Right cardiac atrium (tissue), 5 donors: ENCODE data around the gene MSGN1. TPM values are rescaled to one million over a fixed set of nuclear protein-coding genes. Genes with fewer than 3 reads are reported as not detected.

Source experiments
- ATAC-seq, 2 donors: fragments of 200-7000 bp; cut with Tn5 transposase; one replicate each; pipeline versions ENCODE4 v1.8.0 to v1.9.1; 2020; ENCODE audit warnings: moderate library complexity in 2 of 2, mild to moderate bottlenecking in 1 of 2
- DNase-seq, 3 donors: peaks; one replicate each; pipeline ENCODE4 v3.0.0-alpha.2; 2020
- H3K27ac ChIP-seq: one replicate; pipeline ENCODE4 v1.5.1; 2013; ENCODE audit warnings: mild to moderate bottlenecking, low read length, control low read depth, moderate library complexity
- H3K27me3 ChIP-seq: one replicate; pipeline ENCODE4 v1.6.1; 2013; ENCODE audit not compliant: control insufficient read depth, insufficient read depth
- H3K4me1 ChIP-seq: one replicate; pipeline ENCODE4 v1.6.1; 2013; ENCODE audit warnings: low read length; ENCODE audit not compliant: control insufficient read depth, insufficient read depth
- H3K4me3 ChIP-seq: one replicate; pipeline ENCODE4 v1.5.1; 2013; ENCODE audit warnings: low read length, control low read depth
- H3K9me3 ChIP-seq: one replicate; pipeline ENCODE4 v1.6.1; 2013; ENCODE audit warnings: low read length; ENCODE audit not compliant: control insufficient read depth
- WGBS: extraction: QIAGEN DNeasy Blood & Tissue Kit; methylation state at CpG from one replicate; pipeline ENCODE4 v1.1.7; 2013; 5-methylcytosine and 5-hydroxymethylcytosine counted together
- intact Hi-C, 4 donors: fragments of 100-400 bp; cut with DNase I; formaldehyde crosslinking; loops; one replicate each; pipeline versions ENCODE4 v1.11.0 to v1.14.0; 2022 to 2023
- polyA plus RNA-seq: library from polyadenylated mRNA; stranded (reverse); fragments of 200-250 nt; gene quantifications from one replicate; pipeline ENCODE4 v1.2.3, GENCODE V29; 2013
- total RNA-seq, 4 donors: library from RNA; stranded (reverse); fragmentation: NEBNext Ultra II Directional; extraction: Animal tissue kit (Norgen Biotek cat#: 25700); gene quantifications; one replicate each; pipeline ENCODE4 v1.2.1, GENCODE V29; 2021
- donor health status: healthy with polysubstance abuse.
- donor health status: DM: no; HTN: yes; CAD: no.
- donor health status: DM: no; HTN: no; CAD: no.
- donor health status: DM: no; HTN: yes; CAD: no; lungs with severe emphysema.
- donor health status: DM: yes; HTN: yes; CAD: no.

Gene MSGN1
- total and polyA plus RNA-seq, 5 donors, result not detected

GRCh38 chr2:17850151-17850550 is 33.9 kb downstream of the MSGN1 start:
- H3K4me3 ChIP-seq, result no peak overlapping the region
- no peak for ATAC-seq
- intact Hi-C loops, result loop anchor here (5.0 to 10.0 kb wide), 4 partner anchors 297 to 527 kb away; no protein-coding TSS in a partner anchor
- whole genome bisulfite sequencing, result 89% methylated on average over 4 of the region's 4 CpGs
- H3K9me3 ChIP-seq, result no peaks in the 10 kb centered on the region
- no peaks in the 10 kb centered on the region for H3K4me1 ChIP-seq
- no peaks in the 10 kb centered on the region for H3K27me3 ChIP-seq
- H3K27ac ChIP-seq, result no peak overlapping the region
- DNase-seq, result no peak

GRCh38 chr2:17851731-17852585 is 35.7 kb downstream of the MSGN1 start:
- H3K9me3 ChIP-seq, result no peaks in the 10 kb centered on the region
- intact Hi-C loops, result loop anchor here (5.0 to 10.0 kb wide), 4 partner anchors 295 to 525 kb away; no protein-coding TSS in a partner anchor
- peak; percentile 71 to 73 for ATAC-seq
- H3K27ac ChIP-seq, result no peak overlapping the region
- DNase-seq, result peak; percentile 36 to 64 (median 53)
- H3K4me3 ChIP-seq, result no peak overlapping the region
- H3K27me3 ChIP-seq, result no peaks in the 10 kb centered on the region
- 41% methylated on average over 9 of the region's 9 CpGs for WGBS
- no peaks in the 10 kb centered on the region for H3K4me1 ChIP-seq

- DNase-seq (no peak), ATAC-seq (no peak)
- H3K9me3 ChIP-seq, result no peaks in the 10 kb centered on the region
- intact Hi-C loops, result loop anchor here (5.0 to 10.0 kb wide), 4 partner anchors 294 to 524 kb away; no protein-coding TSS in a partner anchor
- H3K27me3 ChIP-seq, result no peaks in the 10 kb centered on the region
- no peak overlapping the region for H3K4me3 ChIP-seq
- WGBS, result 64% methylated on average over 4 of the region's 4 CpGs
- no peak overlapping the region for H3K27ac ChIP-seq
- no peaks in the 10 kb centered on the region for H3K4me1 ChIP-seq
These were observed 37.5 kb downstream of the MSGN1 start for GRCh38 chr2:17853799-17854198.

- Histone ChIP-seq H3K9me3 (no peaks in the 10 kb centered on the region), H3K4me1 (no peaks in the 10 kb centered on the region), H3K4me3 (no peak overlapping the region), H3K27ac (no peak overlapping the region), H3K27me3 (no peaks in the 10 kb centered on the region)
- no peak for DNase-seq
- 53% methylated on average over 3 of the region's 3 CpGs for WGBS
- ATAC-seq, result no peak
- intact Hi-C loops, result loop anchor here in 1 of 4 donors (10.0 kb wide), 1 partner anchor 298 kb away; no protein-coding TSS in a partner anchor
These were observed 40.8 kb downstream of the MSGN1 start for GRCh38 chr2:17857021-17857420.

- no peaks in the 10 kb centered on the region for H3K4me1 ChIP-seq
- WGBS, result 72% methylated on average over 1 of the region's 1 CpG
- intact Hi-C loops, result loop anchor here in 1 of 4 donors (10.0 kb wide), 1 partner anchor 297 kb away; no protein-coding TSS in a partner anchor
These were observed 41.8 kb downstream of the MSGN1 start for GRCh38 chr2:17858064-17858463.

GRCh38 chr2:17863539-17863938 is 47.3 kb downstream of the MSGN1 start:
- H3K27ac ChIP-seq, result no peak overlapping the region
- ATAC-seq (no peak), DNase-seq (no peak)
- no peaks in the 10 kb centered on the region for H3K27me3 ChIP-seq
- no peak overlapping the region for H3K4me3 ChIP-seq
- intact Hi-C loops, result no loop called here
- WGBS, result 62% methylated on average over 4 of the region's 4 CpGs
- no peaks in the 10 kb centered on the region for H3K9me3 ChIP-seq
- H3K4me1 ChIP-seq, result no peaks in the 10 kb centered on the region

More at GRCh38 chr2:17858064-17858463, 41.8 kb downstream of the MSGN1 start:
- Histone ChIP-seq H3K27me3 (no peaks in the 10 kb centered on the region), H3K27ac (no peak overlapping the region), H3K4me3 (no peak overlapping the region), H3K9me3 (no peaks in the 10 kb centered on the region)
- no peak for ATAC-seq
- no peak for DNase-seq

- DNase-seq (no peak), ATAC-seq (no peak)
- no peak overlapping the region for H3K4me3 ChIP-seq
- no peaks in the 10 kb centered on the region for H3K27me3 ChIP-seq
- H3K27ac ChIP-seq, result no peak overlapping the region
- WGBS, result 21% methylated on average over 1 of the region's 1 CpG
- H3K9me3 ChIP-seq, result no peaks in the 10 kb centered on the region
- intact Hi-C loops, result no loop called here
- H3K4me1 ChIP-seq, result no peaks in the 10 kb centered on the region
These were observed 48.4 kb downstream of the MSGN1 start for GRCh38 chr2:17864676-17865075.

- Histone ChIP-seq H3K4me3 (no peak overlapping the region), H3K4me1 (no peaks in the 10 kb centered on the region), H3K9me3 (no peaks in the 10 kb centered on the region), H3K27me3 (no peaks in the 10 kb centered on the region), H3K27ac (no peak overlapping the region)
- 90% methylated on average over 2 of the region's 2 CpGs for WGBS
- intact Hi-C loops, result no loop called here
- ATAC-seq (no peak), DNase-seq (no peak)
These were observed 50.9 kb downstream of the MSGN1 start for GRCh38 chr2:17867133-17867532.

Other genes with a start within 250 kb of the MSGN1 start
- gene SMC6, start 62.6 kb upstream of the MSGN1 start, total RNA-seq, result 10 to 100 TPM; 11.9 to 14.6 (median 13.1) TPM
- 10.0 TPM for gene SMC6, start 62.6 kb upstream of the MSGN1 start, polyA plus RNA-seq
- gene GEN1, start 62.3 kb upstream of the MSGN1 start, total RNA-seq, result 1 to 10 TPM; 3.5 to 5.5 (median 4.3) TPM
- gene GEN1, start 62.3 kb upstream of the MSGN1 start, polyA plus RNA-seq, result 1.5 TPM
- 1 to 10 TPM; 3.0 to 4.3 (median 3.5) TPM for gene KCNS3, start 62.2 kb downstream of the MSGN1 start, total RNA-seq
- gene KCNS3, start 62.2 kb downstream of the MSGN1 start, polyA plus RNA-seq, result 1.3 TPM